A549 (cell line): ENCODE data around the gene MLST8. TPM values are rescaled to one million over a fixed set of nuclear protein-coding genes. Genes with fewer than 3 reads are reported as not detected.

Source experiments
- ATAC-seq, 2 experiments: fragments of 200-7000 bp in 1 of 2; fragments of >200 bp in 1 of 2; cut with Nextera tagmentation in 1 of 2; cut with Tn5 transposase in 1 of 2; 3 replicates each; pipeline versions ENCODE4 v1.8.0 to v1.9.1; 2018 to 2020; ENCODE audit warnings: mild to moderate bottlenecking in 1 of 2, moderate library complexity in 1 of 2
- CTCF ChIA-PET: fragments of 300-600 bp; sonication (Branson Sonifier 250); formaldehyde crosslinking; extraction: SDS; loops from one replicate; lab custom pipeline; 2021; ENCODE audit warnings: antibody characterized with exemption, inconsistent platforms; lab: Yijun Ruan, JAX
- POLR2A ChIA-PET: fragments of 350-600 bp; formaldehyde crosslinking; extraction: SDS; loops from one replicate; lab custom pipeline; 2021; ENCODE audit warnings: antibody characterized with exemption, inconsistent platforms; lab: Yijun Ruan, JAX
- DNase-seq, 2 experiments: peaks; one replicate each; pipeline versions ENCODE4 v3.0.0 to v3.0.0-alpha.2; 2011 to 2016; ENCODE audit warnings: low read depth in 1 of 2, low spot score in 1 of 2
- FAIRE-seq: peaks from 2 replicates; lab custom pipeline; 2011; peaks lifted over from hg19 to GRCh38; lab: Jason Lieb, UNC
- H3K27ac ChIP-seq, 2 experiments: fragments of >200 bp; sonication (Bioruptor Twin); formaldehyde crosslinking; 3 replicates each; pipeline ENCODE4 v1.5.1; 2016 to 2017
- H3K4me1 ChIP-seq: fragments of >200 bp; sonication (Bioruptor Twin); formaldehyde crosslinking; 3 replicates; pipeline ENCODE4 v1.6.1; 2016
- H3K4me2 ChIP-seq: fragments of >200 bp; sonication (Bioruptor Twin); formaldehyde crosslinking; 3 replicates; pipeline ENCODE4 v1.6.1; 2016
- H3K4me3 ChIP-seq: fragments of >200 bp; sonication (Bioruptor Twin); formaldehyde crosslinking; 3 replicates; pipeline ENCODE4 v1.5.1; 2016
- H3K9me3 ChIP-seq: fragments of >200 bp; sonication (Bioruptor Twin); formaldehyde crosslinking; 3 replicates; pipeline ENCODE4 v1.6.1; 2016
- CEBPB ChIP-seq, 2 experiments: fragments of >200 bp in 1 of 2; sonication (Bioruptor Twin) in 1 of 2; formaldehyde crosslinking in 1 of 2; IDR thresholded peaks; 2 replicates each; pipeline ENCODE4 v1.6.1; 2012 to 2016
- CHD2 ChIP-seq: fragments of 150-350 bp; IDR thresholded peaks from 2 replicates; pipeline ENCODE4 v1.6.1; 2014; ENCODE audit warnings: low read length; ENCODE audit not compliant: partially characterized antibody
- E2F6 ChIP-seq: IDR thresholded peaks from 2 replicates; pipeline ENCODE4 v1.6.1; 2012; ENCODE audit warnings: low read depth, borderline replicate concordance
- EHF ChIP-seq: fragments of 250-450 bp; sonication (Bioruptor Pico); IDR thresholded peaks from 2 replicates; pipeline ENCODE4 v1.5.0; 2020; ENCODE audit warnings: mild to moderate bottlenecking
- EHMT2 ChIP-seq: fragments of 200-600 bp; sonication (generic); IDR thresholded peaks from 2 replicates; pipeline ENCODE4 v1.6.1; 2016; ENCODE audit warnings: antibody characterized with exemption, low read depth, mild to moderate bottlenecking, moderate library complexity
- ELK1 ChIP-seq: fragments of 150-350 bp; IDR thresholded peaks from 2 replicates; pipeline ENCODE4 v1.6.1; 2014; ENCODE audit warnings: low read depth, mild to moderate bottlenecking, low read length
- FOSB ChIP-seq: fragments of 250-450 bp; sonication (Bioruptor Pico); IDR thresholded peaks from 2 replicates; pipeline ENCODE4 v1.5.0; 2020; ENCODE audit warnings: mild to moderate bottlenecking, moderate library complexity
- FOSL2 ChIP-seq, 2 experiments: fragments of 450-650 bp in 1 of 2; fragments of >200 bp in 1 of 2; sonication (Bioruptor Twin) in 1 of 2; formaldehyde crosslinking; IDR thresholded peaks; 2 replicates each; pipeline versions ENCODE4 v1.5.0 to v1.6.1; 2016 to 2020; ENCODE audit warnings: mild to moderate bottlenecking in 1 of 2, moderate library complexity in 1 of 2
- GATA3 ChIP-seq: IDR thresholded peaks from 2 replicates; pipeline ENCODE4 v1.6.1; 2012; ENCODE audit warnings: borderline replicate concordance
- HDAC2 ChIP-seq: fragments of 200-600 bp; sonication (generic); IDR thresholded peaks from 2 replicates; pipeline ENCODE4 v1.6.1; 2016
- HEYL ChIP-seq: fragments of 250-450 bp; sonication (Bioruptor Pico); IDR thresholded peaks from 2 replicates; pipeline ENCODE4 v1.8.0; 2021; ENCODE audit warnings: mild to moderate bottlenecking, moderate library complexity
- HOXA7 ChIP-seq: fragments of 250-450 bp; sonication (Bioruptor Pico); IDR thresholded peaks from 2 replicates; pipeline ENCODE4 v1.5.0; 2020; ENCODE audit warnings: mild to moderate bottlenecking, moderate library complexity
- HOXB5 ChIP-seq: fragments of 250-450 bp; sonication (Bioruptor Pico); IDR thresholded peaks from 2 replicates; pipeline ENCODE4 v1.5.0; 2020; ENCODE audit warnings: mild to moderate bottlenecking, moderate library complexity
- JUN ChIP-seq, 2 experiments: fragments of >200 bp; sonication (Bioruptor Twin); formaldehyde crosslinking; IDR thresholded peaks; 2 replicates in 1 of 2; 3 replicates in 1 of 2; pipeline ENCODE4 v1.6.1; 2016 to 2017
- JUNB ChIP-seq: fragments of >200 bp; sonication (Bioruptor Twin); formaldehyde crosslinking; IDR thresholded peaks from 2 replicates; pipeline ENCODE4 v1.6.1; 2016
- KDM5A ChIP-seq: fragments of 200-600 bp; sonication (generic); IDR thresholded peaks from 2 replicates; pipeline ENCODE4 v1.6.1; 2016; ENCODE audit warnings: antibody characterized with exemption, mild to moderate bottlenecking
- MAFK ChIP-seq: fragments of 450-650 bp; IDR thresholded peaks from 2 replicates; pipeline ENCODE4 v1.6.1; 2014; ENCODE audit not compliant: partially characterized antibody
- MAZ ChIP-seq: fragments of 150-350 bp; IDR thresholded peaks from 2 replicates; pipeline ENCODE4 v1.6.1; 2014; ENCODE audit warnings: antibody characterized with exemption, low read depth, low read length, borderline replicate concordance
- NPAS2 ChIP-seq: fragments of 250-450 bp; sonication (Bioruptor Pico); IDR thresholded peaks from 2 replicates; pipeline ENCODE4 v1.8.0; 2022; ENCODE audit warnings: mild to moderate bottlenecking, moderate library complexity, borderline replicate concordance
- NR3C1 ChIP-seq: fragments of >200 bp; sonication (Bioruptor Twin); formaldehyde crosslinking; IDR thresholded peaks from 3 replicates; pipeline ENCODE4 v1.6.1; 2017
- POLR2A ChIP-seq: IDR thresholded peaks from 2 replicates; pipeline ENCODE4 v1.6.1; 2012; ENCODE audit warnings: mild to moderate bottlenecking, low read length
- RAD21 ChIP-seq, 2 experiments: fragments of >200 bp in 1 of 2; sonication (Bioruptor Twin) in 1 of 2; formaldehyde crosslinking in 1 of 2; IDR thresholded peaks in 1 of 2; conservative IDR thresholded peaks in 1 of 2; 2 replicates in 1 of 2; 3 replicates in 1 of 2; pipeline ENCODE4 v1.6.1; 2012 to 2018; ENCODE audit warnings: inconsistent platforms in 1 of 2
- RCOR1 ChIP-seq: fragments of 150-350 bp; IDR thresholded peaks from 2 replicates; pipeline ENCODE4 v1.6.1; 2014; ENCODE audit warnings: antibody characterized with exemption, low read length, low read depth
- REST ChIP-seq: fragments of 200-600 bp; sonication (generic); IDR thresholded peaks from 2 replicates; pipeline ENCODE4 v1.6.1; 2016; ENCODE audit warnings: antibody characterized with exemption, mild to moderate bottlenecking, moderate library complexity
- SREBF2 ChIP-seq: fragments of 450-650 bp; IDR thresholded peaks from 2 replicates; pipeline ENCODE4 v1.6.1; 2014; ENCODE audit warnings: mild to moderate bottlenecking, moderate library complexity
- TFCP2L1 ChIP-seq: fragments of 250-450 bp; sonication (Bioruptor Pico); IDR thresholded peaks from 2 replicates; pipeline ENCODE4 v1.5.0; 2021; ENCODE audit warnings: mild to moderate bottlenecking
- TP53 ChIP-seq: fragments of 250-450 bp; sonication (Bioruptor Pico); IDR thresholded peaks from 2 replicates; pipeline ENCODE4 v1.5.0; 2021; ENCODE audit warnings: mild to moderate bottlenecking, moderate library complexity
- ZNF302 ChIP-seq: fragments of 250-450 bp; sonication (Bioruptor Pico); IDR thresholded peaks from 2 replicates; pipeline ENCODE4 v1.9.0; 2021; ENCODE audit warnings: inconsistent platforms, mild to moderate bottlenecking, moderate library complexity
- ZSCAN20 ChIP-seq: fragments of 250-450 bp; sonication (Bioruptor Pico); IDR thresholded peaks from 2 replicates; pipeline ENCODE4 v1.8.0; 2022; ENCODE audit warnings: mild to moderate bottlenecking, moderate library complexity
- WGBS: methylation state at CpG from one replicate; pipeline ENCODE4 v1.1.6; 2017; ENCODE audit errors: missing lambda C conversion rate; 5-methylcytosine and 5-hydroxymethylcytosine counted together
- polyA plus RNA-seq, 4 experiments: library from polyadenylated mRNA; depleted of rRNA in 3 of 4; stranded (reverse); fragments of >200 nt; fragmentation: RNase III in 1 of 4; extraction: RNeasy Plus Mini Kit Qiagen cat#74134 plus additional on column Dnase treatment in 1 of 4; gene quantifications; 2 replicates in 3 of 4; 3 replicates in 1 of 4; pipeline ENCODE4 v1.2.3, GENCODE V29; 2011 to 2017
- TF ChIP-seq, protein P1 (sequence below): fragments of 450-650 bp; IDR thresholded peaks from 2 replicates; pipeline ENCODE4 v1.6.1; 2014; ENCODE audit warnings: antibody characterized with exemption

MLST8 gene
- polyA plus RNA-seq, 2 of the 4 experiments (the other 2 are of a cell fraction), result 46.8 to 53.9 TPM

DNA sequence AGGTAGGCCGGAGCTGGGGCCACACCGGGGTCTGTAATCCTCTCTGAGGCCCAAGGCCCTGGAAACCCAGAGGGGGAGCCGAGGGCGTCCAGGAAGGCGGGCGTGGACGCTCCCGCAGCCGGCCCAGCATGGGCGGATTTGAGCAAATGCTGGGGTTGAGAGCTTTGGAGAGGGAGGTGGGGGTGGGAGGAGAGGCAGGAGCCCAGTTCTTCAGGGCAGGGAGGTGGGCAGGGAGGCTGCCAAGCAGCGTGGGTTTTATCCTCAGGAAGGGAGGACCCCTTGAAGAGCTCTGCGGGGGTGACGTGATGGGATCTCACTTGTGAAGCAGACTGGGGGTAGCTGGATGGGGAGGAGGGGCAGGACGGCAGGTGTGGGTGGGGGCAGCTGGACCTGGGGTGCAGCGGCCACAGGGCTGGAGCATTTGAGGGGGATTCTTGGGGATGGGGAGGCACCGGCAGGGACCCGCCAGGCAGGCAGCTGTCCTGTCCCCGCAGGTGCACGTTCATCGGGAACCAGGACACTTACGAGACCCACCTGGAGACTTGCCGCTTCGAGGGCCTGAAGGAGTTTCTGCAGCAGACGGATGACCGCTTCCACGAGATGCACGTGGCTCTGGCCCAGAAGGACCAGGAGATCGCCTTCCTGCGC lies 32.4 kb upstream of the MLST8 start:
- POLR2A ChIA-PET, result interaction anchor here (2.8 kb wide), 1 partner anchor 17 kb away, joined by 16 read pairs; the partner anchor contains the start of gene TRAF7
- H3K4me3 ChIP-seq, result no peak overlapping the region
- CTCF ChIA-PET, result interaction anchor here (0.7 to 2.7 kb wide), 2 partner anchors 22 to 125 kb away, joined by 3 to 11 read pairs; partner anchors contain the start of genes NTHL1 and TSC2
- DNase-seq (no peak), FAIRE-seq (no peak), ATAC-seq (no peak)
- TF ChIP-seq E2F6, result no peak
- TF ChIP-seq JUN (IDR thresholded peaks at IDR 0.05), result no peak
- no peak for TF ChIP-seq KDM5A
- no peak for TF ChIP-seq ZSCAN20 (CRISPR knock-in tag)
- no peak for TF ChIP-seq CEBPB (IDR thresholded peaks at IDR 0.05)
- no peak for TF ChIP-seq GATA3
- no peak for TF ChIP-seq TP53 (CRISPR knock-in tag)
- no peak for TF ChIP-seq NPAS2 (CRISPR knock-in tag)
- TF ChIP-seq SREBF2, result no peak
- TF ChIP-seq MAZ, result no peak
- no peak for TF ChIP-seq TFCP2L1 (CRISPR knock-in tag)
- TF ChIP-seq CHD2, result no peak
- no peak for TF ChIP-seq EHMT2
- TF ChIP-seq EHF, result no peak
- TF ChIP-seq HEYL (CRISPR knock-in tag), result no peak
- TF ChIP-seq HOXB5 (CRISPR knock-in tag), result no peak
- no peak for TF ChIP-seq POLR2A
- no peak for TF ChIP-seq ELK1
- no peak for TF ChIP-seq HDAC2
- TF ChIP-seq RCOR1, result no peak
- no peaks in the 10 kb centered on the region for H3K9me3 ChIP-seq
- H3K4me1 ChIP-seq, result no peaks in the 10 kb centered on the region
- H3K27ac ChIP-seq, result no peak overlapping the region
- 95% methylated on average over 28 of the region's 29 CpGs for WGBS
- H3K4me2 ChIP-seq, result no peak overlapping the region

- WGBS, result 95% methylated on average over 14 of the region's 14 CpGs
- Histone ChIP-seq H3K4me1 (no peaks in the 10 kb centered on the region), H3K9me3 (no peaks in the 10 kb centered on the region), H3K4me3 (no peak overlapping the region), H3K4me2 (no peak overlapping the region), H3K27ac (no peak overlapping the region)
- FAIRE-seq, result no peak
- POLR2A ChIA-PET, result interaction anchor here (2.8 kb wide), 1 partner anchor 18 kb away, joined by 16 read pairs; the partner anchor contains the start of gene TRAF7
- no peak for ATAC-seq
- no peak for DNase-seq
- CTCF ChIA-PET, result interaction anchor here (0.7 to 2.7 kb wide), 2 partner anchors 22 to 126 kb away, joined by 3 to 11 read pairs; partner anchors contain the start of genes NTHL1 and TSC2
- no peak for TF ChIP-seq NPAS2 (CRISPR knock-in tag)
- no peak for TF ChIP-seq ELK1
- TF ChIP-seq ZNF302, result no peak
- TF ChIP-seq RAD21 (conservative IDR thresholded peaks at IDR 0.05 in 1 of 2, IDR thresholded peaks at IDR 0.05 in 1 of 2), result no peak
- no peak for TF ChIP-seq E2F6
- no peak for TF ChIP-seq FOSB
- TF ChIP-seq ZSCAN20 (CRISPR knock-in tag), result no peak
- no peak for TF ChIP-seq GATA3
- no peak for TF ChIP-seq HOXA7 (CRISPR knock-in tag)
- TF ChIP-seq JUNB, result no peak
- no peak for TF ChIP-seq REST
- no peak for TF ChIP-seq FOSL2 (IDR thresholded peaks at IDR 0.05)
- TF ChIP-seq FOSL2 (CRISPR knock-in tag; IDR thresholded peaks at IDR 0.05), result no peak
- TF ChIP-seq, protein P1, sequence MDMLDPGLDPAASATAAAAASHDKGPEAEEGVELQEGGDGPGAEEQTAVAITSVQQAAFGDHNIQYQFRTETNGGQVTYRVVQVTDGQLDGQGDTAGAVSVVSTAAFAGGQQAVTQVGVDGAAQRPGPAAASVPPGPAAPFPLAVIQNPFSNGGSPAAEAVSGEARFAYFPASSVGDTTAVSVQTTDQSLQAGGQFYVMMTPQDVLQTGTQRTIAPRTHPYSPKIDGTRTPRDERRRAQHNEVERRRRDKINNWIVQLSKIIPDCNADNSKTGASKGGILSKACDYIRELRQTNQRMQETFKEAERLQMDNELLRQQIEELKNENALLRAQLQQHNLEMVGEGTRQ, result no peak
- TF ChIP-seq MAFK, result no peak
- TF ChIP-seq HOXB5 (CRISPR knock-in tag), result no peak
- no peak for TF ChIP-seq NR3C1
- no peak for TF ChIP-seq KDM5A
These were observed 31.9 kb upstream of the MLST8 start for GRCh38 chr16:2173366-2173765.
